ENCODE measurements around the gene CALML3. TPM values are rescaled to one million over a fixed set of nuclear protein-coding genes. Genes with fewer than 3 reads are reported as not detected.

Gene CALML3
- polyA plus RNA-seq, 1 donor from 2014 or later, result not detected

DNA sequence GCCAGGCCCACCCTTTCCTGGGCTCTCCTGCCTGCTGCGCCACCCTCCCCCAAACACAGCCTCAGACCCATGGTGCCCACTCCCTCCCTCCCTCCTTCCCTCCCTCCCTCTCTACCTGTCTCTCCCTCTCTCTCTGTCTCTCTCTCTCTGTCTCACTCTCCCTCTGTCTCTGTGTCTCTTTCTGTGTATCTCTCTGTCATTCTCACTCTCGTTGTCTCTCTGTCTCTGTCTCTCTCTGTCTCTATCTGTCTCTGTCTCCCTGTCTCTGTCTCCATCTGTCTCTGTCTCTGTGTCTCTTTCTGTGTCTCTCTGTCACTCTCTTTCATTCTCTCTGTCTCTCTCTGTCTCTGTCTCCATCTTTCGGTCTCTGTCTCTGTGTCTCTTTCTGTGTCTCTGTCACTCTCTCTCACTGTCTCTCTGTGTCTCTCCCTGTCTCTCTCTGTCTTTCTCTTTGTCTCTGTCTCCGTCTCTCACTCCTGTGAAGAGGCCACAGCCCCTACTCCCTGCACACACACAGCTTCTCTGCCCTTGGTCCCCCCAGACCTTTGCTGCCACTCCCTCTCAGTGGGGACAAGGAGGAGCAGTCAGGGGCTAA lies 51.5 kb downstream of the CALML3 start:
- no peak for TF ChIP-seq POLR2AphosphoS5 (IDR thresholded peaks at IDR 0.05)
- TF ChIP-seq SMC3 (conservative IDR thresholded peaks at IDR 0.05; ENCODE audit: poor library complexity), result no peak
- TF ChIP-seq, protein P1, sequence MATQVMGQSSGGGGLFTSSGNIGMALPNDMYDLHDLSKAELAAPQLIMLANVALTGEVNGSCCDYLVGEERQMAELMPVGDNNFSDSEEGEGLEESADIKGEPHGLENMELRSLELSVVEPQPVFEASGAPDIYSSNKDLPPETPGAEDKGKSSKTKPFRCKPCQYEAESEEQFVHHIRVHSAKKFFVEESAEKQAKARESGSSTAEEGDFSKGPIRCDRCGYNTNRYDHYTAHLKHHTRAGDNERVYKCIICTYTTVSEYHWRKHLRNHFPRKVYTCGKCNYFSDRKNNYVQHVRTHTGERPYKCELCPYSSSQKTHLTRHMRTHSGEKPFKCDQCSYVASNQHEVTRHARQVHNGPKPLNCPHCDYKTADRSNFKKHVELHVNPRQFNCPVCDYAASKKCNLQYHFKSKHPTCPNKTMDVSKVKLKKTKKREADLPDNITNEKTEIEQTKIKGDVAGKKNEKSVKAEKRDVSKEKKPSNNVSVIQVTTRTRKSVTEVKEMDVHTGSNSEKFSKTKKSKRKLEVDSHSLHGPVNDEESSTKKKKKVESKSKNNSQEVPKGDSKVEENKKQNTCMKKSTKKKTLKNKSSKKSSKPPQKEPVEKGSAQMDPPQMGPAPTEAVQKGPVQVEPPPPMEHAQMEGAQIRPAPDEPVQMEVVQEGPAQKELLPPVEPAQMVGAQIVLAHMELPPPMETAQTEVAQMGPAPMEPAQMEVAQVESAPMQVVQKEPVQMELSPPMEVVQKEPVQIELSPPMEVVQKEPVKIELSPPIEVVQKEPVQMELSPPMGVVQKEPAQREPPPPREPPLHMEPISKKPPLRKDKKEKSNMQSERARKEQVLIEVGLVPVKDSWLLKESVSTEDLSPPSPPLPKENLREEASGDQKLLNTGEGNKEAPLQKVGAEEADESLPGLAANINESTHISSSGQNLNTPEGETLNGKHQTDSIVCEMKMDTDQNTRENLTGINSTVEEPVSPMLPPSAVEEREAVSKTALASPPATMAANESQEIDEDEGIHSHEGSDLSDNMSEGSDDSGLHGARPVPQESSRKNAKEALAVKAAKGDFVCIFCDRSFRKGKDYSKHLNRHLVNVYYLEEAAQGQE (IDR thresholded peaks at IDR 0.05; ENCODE audit: borderline replicate concordance), result no peak
- TF ChIP-seq, protein P2, sequence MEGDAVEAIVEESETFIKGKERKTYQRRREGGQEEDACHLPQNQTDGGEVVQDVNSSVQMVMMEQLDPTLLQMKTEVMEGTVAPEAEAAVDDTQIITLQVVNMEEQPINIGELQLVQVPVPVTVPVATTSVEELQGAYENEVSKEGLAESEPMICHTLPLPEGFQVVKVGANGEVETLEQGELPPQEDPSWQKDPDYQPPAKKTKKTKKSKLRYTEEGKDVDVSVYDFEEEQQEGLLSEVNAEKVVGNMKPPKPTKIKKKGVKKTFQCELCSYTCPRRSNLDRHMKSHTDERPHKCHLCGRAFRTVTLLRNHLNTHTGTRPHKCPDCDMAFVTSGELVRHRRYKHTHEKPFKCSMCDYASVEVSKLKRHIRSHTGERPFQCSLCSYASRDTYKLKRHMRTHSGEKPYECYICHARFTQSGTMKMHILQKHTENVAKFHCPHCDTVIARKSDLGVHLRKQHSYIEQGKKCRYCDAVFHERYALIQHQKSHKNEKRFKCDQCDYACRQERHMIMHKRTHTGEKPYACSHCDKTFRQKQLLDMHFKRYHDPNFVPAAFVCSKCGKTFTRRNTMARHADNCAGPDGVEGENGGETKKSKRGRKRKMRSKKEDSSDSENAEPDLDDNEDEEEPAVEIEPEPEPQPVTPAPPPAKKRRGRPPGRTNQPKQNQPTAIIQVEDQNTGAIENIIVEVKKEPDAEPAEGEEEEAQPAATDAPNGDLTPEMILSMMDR (IDR thresholded peaks at IDR 0.05; ENCODE audit: poor library complexity, severe bottlenecking), result no peak
- no peak for TF ChIP-seq RAD21 (conservative IDR thresholded peaks at IDR 0.05)
- H3F3A ChIP-seq (ENCODE audit: insufficient read depth, low read length, poor library complexity, severe bottlenecking), result no peaks in the 10 kb centered on the region
- H2AFZ ChIP-seq (ENCODE audit: low read depth, low read length), result no peak overlapping the region
- H3K9me2 ChIP-seq (ENCODE audit: insufficient read depth, low read length), result no peaks in the 10 kb centered on the region
- no peaks in the 10 kb centered on the region for H3K9me3 ChIP-seq (ENCODE audit: low read length)
- no peak overlapping the region for H3K4me3 ChIP-seq (ENCODE audit: low read length)
- H3K27me3 ChIP-seq (ENCODE audit: insufficient read depth, low read depth, low read length), result no peaks in the 10 kb centered on the region
- no peaks in the 10 kb centered on the region for H3K79me2 ChIP-seq (replicated peaks; ENCODE audit: insufficient read depth, low read length)
- H3K4me2 ChIP-seq (ENCODE audit: low read length), result no peak overlapping the region
- no peak overlapping the region for H3K27ac ChIP-seq (ENCODE audit: low read length)
- no peaks in the 10 kb centered on the region for H3K36me3 ChIP-seq (ENCODE audit: insufficient read depth, low read length)
- H3K9ac ChIP-seq (ENCODE audit: low read length), result no peak overlapping the region
- no peaks in the 10 kb centered on the region for H4K20me1 ChIP-seq (ENCODE audit: insufficient read depth)

Other genes with a start within 250 kb of the CALML3 start
- gene UCN3, start 160.0 kb upstream of the CALML3 start, polyA plus RNA-seq, result not detected in 2 replicates
- not detected in 2 replicates for gene TUBAL3, start 120.1 kb upstream of the CALML3 start, polyA plus RNA-seq
- 6.2 and 8.0 TPM in 2 replicates for gene NET1, start 112.4 kb upstream of the CALML3 start, polyA plus RNA-seq
- gene CALML5, start 25.4 kb upstream of the CALML3 start, polyA plus RNA-seq, result not detected in 2 replicates
- gene ASB13, start 141.6 kb downstream of the CALML3 start, polyA plus RNA-seq, result 4.7 and 5.6 TPM in 2 replicates
- gene TASOR2, start 159.9 kb downstream of the CALML3 start, polyA plus RNA-seq, result 26.1 and 28.6 TPM in 2 replicates

Measured in neural cell (in vitro differentiated cells).